Liver (tissue), 9 donors: ENCODE measurements around the gene WHRN. TPM values are rescaled to one million over a fixed set of nuclear protein-coding genes. Genes with fewer than 3 reads are reported as not detected.

ENCODE experiments used
- DNase-seq: peaks from one replicate; pipeline ENCODE4 v3.0.0-alpha.2; 2017; ENCODE audit warnings: low spot score
- H3K27ac ChIP-seq, 2 donors: one replicate each; pipeline ENCODE4 v1.7.0; 2013; ENCODE audit warnings: inconsistent platforms in 2 of 2, low read length in 2 of 2, control low read depth in 1 of 2, low read depth in 1 of 2, mild to moderate bottlenecking in 1 of 2
- H3K27me3 ChIP-seq, 4 donors: one replicate each; pipeline versions ENCODE4 v1.6.1 to v1.7.0; 2013; ENCODE audit warnings: low read length in 3 of 4, inconsistent platforms in 1 of 4, mild to moderate bottlenecking in 1 of 4, moderate library complexity in 1 of 4; ENCODE audit not compliant: control insufficient read depth in 4 of 4, insufficient read depth in 4 of 4
- H3K36me3 ChIP-seq, 4 donors: one replicate each; pipeline versions ENCODE4 v1.6.1 to v1.7.0; 2013; ENCODE audit warnings: low read length in 3 of 4, mild to moderate bottlenecking in 3 of 4, low read depth in 1 of 4, moderate library complexity in 1 of 4; ENCODE audit not compliant: control insufficient read depth in 4 of 4, insufficient read depth in 3 of 4
- H3K4me1 ChIP-seq, 4 donors: one replicate each; pipeline versions ENCODE4 v1.6.1 to v1.7.0; 2013; ENCODE audit warnings: low read length in 3 of 4, mild to moderate bottlenecking in 3 of 4, moderate library complexity in 1 of 4; ENCODE audit not compliant: control insufficient read depth in 4 of 4, insufficient read depth in 4 of 4
- H3K4me3 ChIP-seq, 3 donors: one replicate each; pipeline versions ENCODE4 v1.6.1 to v1.7.0; 2013; ENCODE audit warnings: low read length in 3 of 3, control low read depth in 1 of 3, low read depth in 1 of 3, mild to moderate bottlenecking in 1 of 3
- H3K9ac ChIP-seq, 2 donors: one replicate each; pipeline ENCODE4 v1.7.0; 2013; ENCODE audit warnings: low read length in 2 of 2, mild to moderate bottlenecking in 2 of 2, moderate library complexity in 2 of 2, control low read depth in 1 of 2, low read depth in 1 of 2
- H3K9me3 ChIP-seq, 4 donors: one replicate each; pipeline versions ENCODE4 v1.6.1 to v1.7.0; 2013; ENCODE audit warnings: low read length in 3 of 4; ENCODE audit not compliant: control insufficient read depth in 4 of 4
- ATF3 ChIP-seq: IDR thresholded peaks from 2 replicates; pipeline ENCODE4 v1.6.1; 2016; ENCODE audit warnings: antibody characterized with exemption
- EGR1 ChIP-seq, 2 donors: IDR thresholded peaks; 2 replicates each; pipeline ENCODE4 v1.6.1; 2016 to 2018; ENCODE audit warnings: antibody characterized with exemption in 2 of 2, low read depth in 2 of 2
- FOXA1 ChIP-seq: IDR thresholded peaks from 2 replicates; pipeline ENCODE4 v1.6.1; 2016; ENCODE audit warnings: antibody characterized with exemption
- FOXA2 ChIP-seq: IDR thresholded peaks from 2 replicates; pipeline ENCODE4 v1.6.1; 2016; ENCODE audit warnings: antibody characterized with exemption
- GABPA ChIP-seq, 2 donors: IDR thresholded peaks in 1 of 2; conservative IDR thresholded peaks in 1 of 2; 2 replicates each; pipeline ENCODE4 v1.6.1; 2016; ENCODE audit warnings: antibody characterized with exemption in 2 of 2, mild to moderate bottlenecking in 1 of 2, moderate library complexity in 1 of 2
- HNF4A ChIP-seq, 2 donors: conservative IDR thresholded peaks; 2 replicates each; pipeline ENCODE4 v1.6.1; 2016; ENCODE audit warnings: antibody characterized with exemption in 2 of 2, mild to moderate bottlenecking in 2 of 2
- HNF4G ChIP-seq: IDR thresholded peaks from 2 replicates; pipeline ENCODE4 v1.6.1; 2016; ENCODE audit warnings: antibody characterized with exemption
- JUND ChIP-seq, 2 donors: IDR thresholded peaks; 2 replicates each; pipeline ENCODE4 v1.6.1; 2016; ENCODE audit warnings: antibody characterized with exemption in 2 of 2
- NR2F2 ChIP-seq: IDR thresholded peaks from 2 replicates; pipeline ENCODE4 v1.6.1; 2016; ENCODE audit warnings: antibody characterized with exemption
- RAD21 ChIP-seq, 2 donors: IDR thresholded peaks; 2 replicates each; pipeline ENCODE4 v1.6.1; 2016; ENCODE audit warnings: antibody characterized with exemption in 2 of 2, mild to moderate bottlenecking in 2 of 2
- RXRA ChIP-seq, 2 donors: IDR thresholded peaks; 2 replicates each; pipeline ENCODE4 v1.6.1; 2017 to 2018; ENCODE audit warnings: antibody characterized with exemption in 2 of 2, mild to moderate bottlenecking in 1 of 2
- SP1 ChIP-seq: IDR thresholded peaks from 2 replicates; pipeline ENCODE4 v1.6.1; 2018; ENCODE audit warnings: antibody characterized with exemption, mild to moderate bottlenecking
- TAF1 ChIP-seq: conservative IDR thresholded peaks from 2 replicates; pipeline ENCODE4 v1.6.1; 2016; ENCODE audit warnings: antibody characterized with exemption, mild to moderate bottlenecking
- YY1 ChIP-seq: IDR thresholded peaks from 2 replicates; pipeline ENCODE4 v1.6.1; 2016; ENCODE audit warnings: antibody characterized with exemption, mild to moderate bottlenecking
- ZBTB33 ChIP-seq: IDR thresholded peaks from 2 replicates; pipeline ENCODE4 v1.6.1; 2016; ENCODE audit warnings: antibody characterized with exemption
- WGBS: extraction: QIAGEN DNeasy Blood & Tissue Kit; methylation state at CpG from one replicate; pipeline ENCODE4 v1.1.7; 2013; 5-methylcytosine and 5-hydroxymethylcytosine counted together
- polyA plus RNA-seq, 2 donors: library from polyadenylated mRNA; stranded (reverse) in 1 of 2; unstranded in 1 of 2; fragments of 200-250 nt in 1 of 2; fragments of >200 nt in 1 of 2; fragmentation: Nextera tagmentation in 1 of 2; extraction: Ambion mirVana in 1 of 2; gene quantifications; one replicate each; pipeline versions ENCODE4 v1.2.1 to v1.2.3, GENCODE V29; 2013 to 2015
- total RNA-seq, 2 donors: library from RNA; depleted of rRNA; stranded (reverse); fragments of >200 nt; gene quantifications; one replicate each; pipeline ENCODE4 v1.2.3, GENCODE V29; 2014
- TF ChIP-seq, protein P1 (sequence below): IDR thresholded peaks from 2 replicates; pipeline ENCODE4 v1.6.1; 2016; ENCODE audit warnings: antibody characterized with exemption
- TF ChIP-seq, protein P2 (sequence below): fragments of 150-350 bp; IDR thresholded peaks from 2 replicates; pipeline ENCODE4 v1.5.1; 2017; ENCODE audit warnings: improper control_type of control experiment, low read depth, low read length; ENCODE audit not compliant: missing input control
- TF ChIP-seq, protein P3 (sequence below): IDR thresholded peaks from 2 replicates; pipeline ENCODE4 v1.6.1; 2016; ENCODE audit warnings: antibody characterized with exemption, mild to moderate bottlenecking
- donor health status: healthy.
- donor health status: healthy.
- donor health status: healthy.
- donor health status: healthy.
- donor health status: healthy.

Gene WHRN
- total and polyA plus RNA-seq, 4 donors, result 0.42 to 1.9 (median 0.88) TPM

- Histone ChIP-seq H3K27ac (peak overlapping the region; percentile 75 to 97), H3K36me3 (peaks cover 0 to 2% (median 0%) of the 10 kb centered on the region in 4 donors), H3K27me3 (no peaks in the 10 kb centered on the region), H3K9ac (peak overlapping the region; percentile 51 to 75), H3K4me3 (peak overlapping the region; percentile 7 to 53 (median 40)), H3K4me1 (peaks cover 14 to 72% (median 55%) of the 10 kb centered on the region in 4 donors), H3K9me3 (no peaks in the 10 kb centered on the region)
- DNase-seq, result no peak
- TF ChIP-seq YY1 (no peak), FOXA2 (peak; percentile 10), RXRA (IDR thresholded peaks at IDR 0.05) (peak; percentile 100), ZBTB33 (no peak), TAF1 (no peak), NR2F2 (peak; percentile 35), GABPA (IDR thresholded peaks at IDR 0.05 in 1 of 2, conservative IDR thresholded peaks at IDR 0.05 in 1 of 2) (no peak), HNF4G (peak; percentile 95), ATF3 (peak; percentile 37), FOXA1 (no peak), SP1 (peak; percentile 72), RAD21 (IDR thresholded peaks at IDR 0.05) (peak in 1 of 2 donors; percentile 16), HNF4A (conservative IDR thresholded peaks at IDR 0.05) (peak; percentile 98 to 99), JUND (IDR thresholded peaks at IDR 0.05) (peak; percentile 43 to 70), EGR1 (IDR thresholded peaks at IDR 0.05; ENCODE audit: low read depth in 2 of 2) (no peak)
- TF ChIP-seq, protein P1, sequence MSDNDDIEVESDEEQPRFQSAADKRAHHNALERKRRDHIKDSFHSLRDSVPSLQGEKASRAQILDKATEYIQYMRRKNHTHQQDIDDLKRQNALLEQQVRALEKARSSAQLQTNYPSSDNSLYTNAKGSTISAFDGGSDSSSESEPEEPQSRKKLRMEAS, result no peak
- TF ChIP-seq, protein P2, sequence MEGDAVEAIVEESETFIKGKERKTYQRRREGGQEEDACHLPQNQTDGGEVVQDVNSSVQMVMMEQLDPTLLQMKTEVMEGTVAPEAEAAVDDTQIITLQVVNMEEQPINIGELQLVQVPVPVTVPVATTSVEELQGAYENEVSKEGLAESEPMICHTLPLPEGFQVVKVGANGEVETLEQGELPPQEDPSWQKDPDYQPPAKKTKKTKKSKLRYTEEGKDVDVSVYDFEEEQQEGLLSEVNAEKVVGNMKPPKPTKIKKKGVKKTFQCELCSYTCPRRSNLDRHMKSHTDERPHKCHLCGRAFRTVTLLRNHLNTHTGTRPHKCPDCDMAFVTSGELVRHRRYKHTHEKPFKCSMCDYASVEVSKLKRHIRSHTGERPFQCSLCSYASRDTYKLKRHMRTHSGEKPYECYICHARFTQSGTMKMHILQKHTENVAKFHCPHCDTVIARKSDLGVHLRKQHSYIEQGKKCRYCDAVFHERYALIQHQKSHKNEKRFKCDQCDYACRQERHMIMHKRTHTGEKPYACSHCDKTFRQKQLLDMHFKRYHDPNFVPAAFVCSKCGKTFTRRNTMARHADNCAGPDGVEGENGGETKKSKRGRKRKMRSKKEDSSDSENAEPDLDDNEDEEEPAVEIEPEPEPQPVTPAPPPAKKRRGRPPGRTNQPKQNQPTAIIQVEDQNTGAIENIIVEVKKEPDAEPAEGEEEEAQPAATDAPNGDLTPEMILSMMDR, result no peak
- TF ChIP-seq, protein P3, sequence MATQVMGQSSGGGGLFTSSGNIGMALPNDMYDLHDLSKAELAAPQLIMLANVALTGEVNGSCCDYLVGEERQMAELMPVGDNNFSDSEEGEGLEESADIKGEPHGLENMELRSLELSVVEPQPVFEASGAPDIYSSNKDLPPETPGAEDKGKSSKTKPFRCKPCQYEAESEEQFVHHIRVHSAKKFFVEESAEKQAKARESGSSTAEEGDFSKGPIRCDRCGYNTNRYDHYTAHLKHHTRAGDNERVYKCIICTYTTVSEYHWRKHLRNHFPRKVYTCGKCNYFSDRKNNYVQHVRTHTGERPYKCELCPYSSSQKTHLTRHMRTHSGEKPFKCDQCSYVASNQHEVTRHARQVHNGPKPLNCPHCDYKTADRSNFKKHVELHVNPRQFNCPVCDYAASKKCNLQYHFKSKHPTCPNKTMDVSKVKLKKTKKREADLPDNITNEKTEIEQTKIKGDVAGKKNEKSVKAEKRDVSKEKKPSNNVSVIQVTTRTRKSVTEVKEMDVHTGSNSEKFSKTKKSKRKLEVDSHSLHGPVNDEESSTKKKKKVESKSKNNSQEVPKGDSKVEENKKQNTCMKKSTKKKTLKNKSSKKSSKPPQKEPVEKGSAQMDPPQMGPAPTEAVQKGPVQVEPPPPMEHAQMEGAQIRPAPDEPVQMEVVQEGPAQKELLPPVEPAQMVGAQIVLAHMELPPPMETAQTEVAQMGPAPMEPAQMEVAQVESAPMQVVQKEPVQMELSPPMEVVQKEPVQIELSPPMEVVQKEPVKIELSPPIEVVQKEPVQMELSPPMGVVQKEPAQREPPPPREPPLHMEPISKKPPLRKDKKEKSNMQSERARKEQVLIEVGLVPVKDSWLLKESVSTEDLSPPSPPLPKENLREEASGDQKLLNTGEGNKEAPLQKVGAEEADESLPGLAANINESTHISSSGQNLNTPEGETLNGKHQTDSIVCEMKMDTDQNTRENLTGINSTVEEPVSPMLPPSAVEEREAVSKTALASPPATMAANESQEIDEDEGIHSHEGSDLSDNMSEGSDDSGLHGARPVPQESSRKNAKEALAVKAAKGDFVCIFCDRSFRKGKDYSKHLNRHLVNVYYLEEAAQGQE, result peak; percentile 64
- 35% methylated on average over 11 of the region's 11 CpGs for WGBS
Measured at GRCh38 chr9:114385397-114386181, 119.7 kb downstream of the WHRN start.
